Endothelial cell of umbilical vein (primary cell): Measurements from ENCODE around the gene PFDN4. TPM values are rescaled to one million over a fixed set of nuclear protein-coding genes. Genes with fewer than 3 reads are reported as not detected.
"Not testable (repeated sequence)": the region's sequence is repeated elsewhere in the genome, so short reads cannot be mapped to it uniquely, and the experiment has no call there.

Experiments used
- BruUV-seq: library from RNA; stranded (reverse); fragments of 400-500 nt; replicated peaks from 2 replicates; lab custom pipeline; 2021; lab: Mats Ljungman, UMichigan
- CTCF ChIA-PET: fragments of 300-600, 350-600 bp; sonication (Branson Sonifier 250); formaldehyde crosslinking; loops from one replicate; lab custom pipeline; 2021; ENCODE audit warnings: antibody characterized with exemption, inconsistent platforms; lab: Charles Lee
- POLR2A ChIA-PET: fragments of 300-600, 350-600 bp; sonication (Branson Sonifier 250); formaldehyde crosslinking; loops from one replicate; lab custom pipeline; 2021; ENCODE audit warnings: antibody characterized with exemption, inconsistent platforms; lab: Charles Lee
- DNase-seq: peaks from one replicate; pipeline ENCODE4 v3.0.0-alpha.2; 2011; ENCODE audit warnings: low read depth, low spot score
- FAIRE-seq: peaks from 2 replicates; lab custom pipeline; 2011; peaks lifted over from hg19 to GRCh38; lab: Jason Lieb, UNC
- H2AFZ ChIP-seq: 2 replicates; pipeline ENCODE4 v1.6.0; 2012; ENCODE audit warnings: low read depth, low read length, control low read depth, inconsistent platforms
- H3K27ac ChIP-seq: 2 replicates; pipeline ENCODE4 v1.5.1; 2011; ENCODE audit warnings: low read depth, mild to moderate bottlenecking, control low read depth, low read length, moderate library complexity; ENCODE audit not compliant: insufficient read depth
- H3K27me3 ChIP-seq, 2 experiments: 2 replicates each; pipeline versions ENCODE4 v1.6.0 to v1.6.1; 2011; ENCODE audit warnings: low read length in 2 of 2, mixed read lengths in 1 of 2; ENCODE audit not compliant: control insufficient read depth in 2 of 2, insufficient read depth in 2 of 2
- H3K36me3 ChIP-seq, 2 experiments: 2 replicates in 1 of 2; 3 replicates in 1 of 2; pipeline ENCODE4 v1.5.1; 2011; ENCODE audit warnings: low read length in 2 of 2, mild to moderate bottlenecking in 1 of 2, moderate library complexity in 1 of 2; ENCODE audit not compliant: control insufficient read depth in 2 of 2, insufficient read depth in 2 of 2; ENCODE audit errors: extremely low read depth in 1 of 2
- H3K4me1 ChIP-seq: 3 replicates; pipeline ENCODE4 v1.5.1; 2011; ENCODE audit warnings: mild to moderate bottlenecking, low read length; ENCODE audit not compliant: control insufficient read depth, insufficient read depth; ENCODE audit errors: extremely low read depth
- H3K4me2 ChIP-seq: 2 replicates; pipeline ENCODE4 v1.6.1; 2011; ENCODE audit warnings: low read length, control low read depth, mixed read lengths; ENCODE audit not compliant: insufficient read depth
- H3K4me3 ChIP-seq, 3 experiments: fragments of 200-600 bp in 1 of 3; sonication (generic), shearing (Covaris generic) in 1 of 3; replicated peaks in 1 of 3; 2 replicates each; pipeline ENCODE4 v1.5.1; 2011 to 2016; ENCODE audit warnings: control low read depth in 3 of 3, low read length in 3 of 3, mild to moderate bottlenecking in 2 of 3, inconsistent platforms in 1 of 3, low read depth in 1 of 3, moderate library complexity in 1 of 3; ENCODE audit not compliant: insufficient read depth in 1 of 3
- H3K79me2 ChIP-seq: 2 replicates; pipeline ENCODE4 v1.6.0; 2012; ENCODE audit warnings: low read length, inconsistent platforms; ENCODE audit not compliant: control insufficient read depth, insufficient read depth
- H3K9ac ChIP-seq: replicated peaks from 2 replicates; pipeline ENCODE3; 2011; ENCODE audit warnings: low read length, control low read depth; ENCODE audit not compliant: insufficient read depth; ENCODE audit errors: extremely low read depth
- H3K9me1 ChIP-seq: replicated peaks from 3 replicates; pipeline ENCODE4 v1.6.0; 2011; ENCODE audit warnings: mild to moderate bottlenecking, low read length; ENCODE audit not compliant: control insufficient read depth, insufficient read depth; ENCODE audit errors: extremely low read depth
- H3K9me3 ChIP-seq: replicated peaks from 2 replicates; pipeline ENCODE4 v1.5.1; 2012; ENCODE audit warnings: low read length, inconsistent platforms; ENCODE audit not compliant: control insufficient read depth, insufficient read depth
- H4K20me1 ChIP-seq: replicated peaks from 2 replicates; pipeline ENCODE3; 2011; ENCODE audit warnings: mild to moderate bottlenecking, low read length; ENCODE audit not compliant: control insufficient read depth, insufficient read depth; ENCODE audit errors: extremely low read depth
- CTCF ChIP-seq, 2 donors: IDR thresholded peaks; 1 replicate in 1 of 2; 2 replicates in 1 of 2; pipeline ENCODE4 v1.5.1; 2011; ENCODE audit warnings: low read length in 2 of 2, mild to moderate bottlenecking in 2 of 2, moderate library complexity in 2 of 2, control low read depth in 1 of 2, inconsistent platforms in 1 of 2, low read depth in 1 of 2; ENCODE audit not compliant: insufficient read depth in 1 of 2; ENCODE audit errors: extremely low read depth in 1 of 2
- EZH2 ChIP-seq: IDR thresholded peaks from 2 replicates; pipeline ENCODE4 v1.6.1; 2012; ENCODE audit warnings: borderline replicate concordance, low read depth, mild to moderate bottlenecking, moderate library complexity, low read length, inconsistent platforms; ENCODE audit not compliant: severe bottlenecking
- FOS ChIP-seq: IDR thresholded peaks from 2 replicates; pipeline ENCODE4 v1.6.1; 2011; ENCODE audit warnings: mild to moderate bottlenecking, low read length, moderate library complexity, borderline replicate concordance; ENCODE audit not compliant: insufficient read depth
- GATA2 ChIP-seq: IDR thresholded peaks from 2 replicates; pipeline ENCODE4 v1.7.0; 2011; ENCODE audit warnings: low read depth, mild to moderate bottlenecking, moderate library complexity, mixed read lengths, low read length; ENCODE audit not compliant: insufficient read length, insufficient read depth
- JUN ChIP-seq: IDR thresholded peaks from 2 replicates; pipeline ENCODE4 v1.6.1; 2011; ENCODE audit warnings: borderline replicate concordance, low read depth; ENCODE audit not compliant: insufficient read length, insufficient read depth
- MAX ChIP-seq: IDR thresholded peaks from 2 replicates; pipeline ENCODE4 v1.6.1; 2011; ENCODE audit not compliant: insufficient read depth, insufficient read length
- MYC ChIP-seq: IDR thresholded peaks from one replicate; pipeline ENCODE4 v1.6.1; 2011; ENCODE audit warnings: mild to moderate bottlenecking, low read depth, low read length
- POLR2A ChIP-seq: IDR thresholded peaks from 2 replicates; pipeline ENCODE4 v1.6.1; 2012; ENCODE audit warnings: low read depth, mild to moderate bottlenecking, control low read depth, low read length
- POLR2AphosphoS5 ChIP-seq: IDR thresholded peaks from 2 replicates; pipeline ENCODE4 v1.6.1; 2012; ENCODE audit warnings: low read depth, mild to moderate bottlenecking, control low read depth, low read length, moderate library complexity; ENCODE audit not compliant: insufficient read depth
- dilution Hi-C: fragments of 300-500 bp; cut with MboI; formaldehyde crosslinking; loops from one replicate; pipeline ENCODE4 v1.15.0; 2019; ENCODE audit warnings: low sequenced_read_pairs; ENCODE audit not compliant: extremely low pct_ligation_motif_present
- intact Hi-C: fragments of 100-400 bp; cut with micrococcal nuclease; formaldehyde crosslinking; loops from one replicate; pipeline ENCODE4 v1.10.0; 2022
- polyA plus RNA-seq, 4 experiments: library from polyadenylated mRNA; depleted of rRNA in 3 of 4; stranded (reverse) in 3 of 4; unstranded in 1 of 4; fragments of >200 nt; gene quantifications; 2 replicates each; pipeline versions ENCODE4 v1.2.1 to v1.2.3, GENCODE V29; 2011 to 2012; ENCODE audit warnings: missing spikeins in 1 of 4
- total RNA-seq: library from RNA; stranded (reverse); gene quantifications from 2 replicates; pipeline ENCODE4 v1.2.3, GENCODE V29; 2021

Gene PFDN4
- total and polyA plus RNA-seq, 2 donors (not counting 3 experiments of a cell fraction or from before 2014, with no cell fraction given): 17.5 to 44.2 TPM

- Histone ChIP-seq H3K9me3 (no peaks in the 10 kb centered on the region), H3K27me3 (no peaks in the 10 kb centered on the region), H3K9me1 (no peaks in the 10 kb centered on the region), H3K4me1 (no peaks in the 10 kb centered on the region), H3K9ac (no peak overlapping the region), H3K79me2 (no peaks in the 10 kb centered on the region), H2AFZ (no peak overlapping the region), H3K4me3 (no peak overlapping the region), H3K4me2 (no peak overlapping the region), H3K27ac (no peak overlapping the region), H4K20me1 (no peaks in the 10 kb centered on the region), H3K36me3 (no peaks in the 10 kb centered on the region)
- CTCF ChIA-PET: interaction anchor here (1.0 to 2.9 kb wide), 3 partner anchors 8 to 11 kb away, joined by 3 to 7 read pairs (median 4); no protein-coding TSS in a partner anchor
- intact Hi-C loops: no loop called here
- FAIRE-seq (no peak), DNase-seq (no peak)
- dilution Hi-C loops: no loop called here
- no peak for TF ChIP-seq POLR2A
- no peak for TF ChIP-seq MAX
- TF ChIP-seq CTCF (IDR thresholded peaks at IDR 0.05; ENCODE audit: extremely low read depth in 1 of 2, insufficient read depth in 1 of 2, low read depth in 1 of 2, low read length in 2 of 2): no peak
- no peak for TF ChIP-seq MYC
- no peak for TF ChIP-seq FOS
- TF ChIP-seq EZH2: no peak
- no peak for TF ChIP-seq JUN
- no peak for TF ChIP-seq POLR2AphosphoS5
- no peak for TF ChIP-seq GATA2
- POLR2A ChIA-PET: no interaction called here
- BruUV-seq: no TSS peak
Measured at GRCh38 chr20:54244113-54244512, 36.2 kb downstream of the PFDN4 start.

DNA sequence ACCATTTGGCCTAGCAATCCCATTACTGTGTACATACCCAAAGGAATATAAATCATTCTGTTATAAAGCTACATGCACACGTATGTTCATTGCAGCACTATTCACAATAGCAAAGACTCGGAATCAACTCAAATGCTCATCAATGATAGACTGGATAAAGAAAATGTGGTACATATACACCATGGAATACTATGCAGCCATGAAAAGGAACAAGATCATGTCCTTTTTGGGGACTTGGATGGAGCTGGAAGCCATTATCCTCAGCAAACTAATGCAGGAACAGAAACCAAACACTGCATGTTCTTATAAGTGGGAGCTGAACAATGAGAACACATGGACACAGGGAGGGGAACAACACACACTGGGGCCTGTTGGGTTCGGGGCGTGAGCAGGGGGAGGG, 40.8 kb downstream of the PFDN4 start:
- H3K9me1 ChIP-seq, dilution Hi-C loops, H3K36me3 ChIP-seq, H4K20me1 ChIP-seq, H3K4me3 ChIP-seq, H3K27me3 ChIP-seq, CTCF ChIA-PET, H3K79me2 ChIP-seq, DNase-seq, H3K4me1 ChIP-seq, BruUV-seq, H3K9me3 ChIP-seq, H2AFZ ChIP-seq, H3K27ac ChIP-seq, POLR2A ChIA-PET, FAIRE-seq, H3K4me2 ChIP-seq, H3K9ac ChIP-seq, intact Hi-C loops: not testable (repeated sequence)
